GM12872 (cell line): ENCODE measurements around the gene RBX1.

Experiments
- CTCF ChIP-seq: IDR thresholded peaks from 3 replicates; pipeline ENCODE4 v1.5.1; 2011; ENCODE audit warnings: low read depth, mild to moderate bottlenecking, low read length, moderate library complexity; ENCODE audit not compliant: insufficient read depth

Gene RBX1

GRCh38 chr22:40950962-40951794, at the start of gene RBX1:
TSS of gene RBX1 (plus strand) at chr22:40951378. CDS start at chr22:40951399, 21 bp downstream.
- no peak for TF ChIP-seq CTCF

GRCh38 chr22:40904101-40904500, 47.1 kb upstream of the RBX1 start:
- no peak for TF ChIP-seq CTCF

GRCh38 chr22:40908895-40909294, 42.3 kb upstream of the RBX1 start:
- no peak for TF ChIP-seq CTCF

- no peak for TF ChIP-seq CTCF
Observed at GRCh38 chr22:40911772-40912171, 39.4 kb upstream of the RBX1 start.

- TF ChIP-seq CTCF: no peak
Observed at GRCh38 chr22:40919446-40919845, 31.7 kb upstream of the RBX1 start.

- TF ChIP-seq CTCF: no peak
Observed at GRCh38 chr22:40920526-40920925, 30.7 kb upstream of the RBX1 start.

- TF ChIP-seq CTCF: peak; percentile 59
Observed at GRCh38 chr22:40922484-40923303, 28.5 kb upstream of the RBX1 start.
